Dermis blood vessel endothelial cell (primary cell): ENCODE data around the gene TSPAN8. TPM values are rescaled to one million over a fixed set of nuclear protein-coding genes. Genes with fewer than 3 reads are reported as not detected.
"Not testable (repeated sequence)": the region's sequence is repeated elsewhere in the genome, so short reads cannot be mapped to it uniquely, and the experiment has no call there.

Experiments
- DNase-seq: peaks from one replicate; pipeline ENCODE4 v3.0.0; 2010
- total RNA-seq: library from RNA; depleted of rRNA; stranded (reverse); fragments of >200 nt; gene quantifications from 2 replicates; pipeline ENCODE4 v1.2.3, GENCODE V29; 2014

The TSPAN8 gene
- total RNA-seq, result 0.23 TPM in 1 of 2 replicates, not detected in the other

GRCh38 chr12:71157601-71158233 lies at the start of gene TSPAN8:
Gene TSPAN8 (minus strand): TSS chr12:71157999. CDS start chr12:71157678, 321 bp downstream.
- no peak for DNase-seq

- no peak for DNase-seq
These were observed 43.4 kb upstream of the TSPAN8 start for GRCh38 chr12:71201136-71201679.

- DNase-seq, result no peak
These were observed 42.9 kb upstream of the TSPAN8 start for GRCh38 chr12:71200706-71201105.

GRCh38 chr12:71197460-71197859 lies 39.7 kb upstream of the TSPAN8 start:
- DNase-seq, result no peak

- DNase-seq, result no peak
These were observed 37.6 kb upstream of the TSPAN8 start for GRCh38 chr12:71195338-71195896.

- DNase-seq, result no peak
These were observed 36.9 kb upstream of the TSPAN8 start for GRCh38 chr12:71194657-71195056.

GRCh38 chr12:71193041-71193440 lies 35.2 kb upstream of the TSPAN8 start:
- DNase-seq, result no peak

- DNase-seq, result no peak
These were observed 33.9 kb upstream of the TSPAN8 start for GRCh38 chr12:71191509-71192196.

GRCh38 chr12:71190822-71191221 lies 33.0 kb upstream of the TSPAN8 start:
- DNase-seq, result no peak

GRCh38 chr12:71187379-71187778 lies 29.6 kb upstream of the TSPAN8 start:
- no peak for DNase-seq

GRCh38 chr12:71186571-71187288 lies 28.9 kb upstream of the TSPAN8 start:
- no peak for DNase-seq

GRCh38 chr12:71183846-71184245 lies 26.0 kb upstream of the TSPAN8 start:
- no peak for DNase-seq

GRCh38 chr12:71183018-71183417 lies 25.2 kb upstream of the TSPAN8 start:
- no peak for DNase-seq

GRCh38 chr12:71178162-71178561 lies 20.4 kb upstream of the TSPAN8 start:
- DNase-seq, result no peak

- no peak for DNase-seq
These were observed 17.0 kb upstream of the TSPAN8 start for GRCh38 chr12:71174825-71175224.

GRCh38 chr12:71174146-71174545 lies 16.3 kb upstream of the TSPAN8 start:
- DNase-seq, result no peak

- DNase-seq, result no peak
These were observed 12.7 kb upstream of the TSPAN8 start for GRCh38 chr12:71170456-71170855.

- DNase-seq, result no peak
These were observed 11.5 kb upstream of the TSPAN8 start for GRCh38 chr12:71169286-71169685.

GRCh38 chr12:71166862-71167496 lies 9.2 kb upstream of the TSPAN8 start:
- no peak for DNase-seq

GRCh38 chr12:71166280-71166679 lies 8.5 kb upstream of the TSPAN8 start:
- DNase-seq, result no peak

- not testable (repeated sequence) for DNase-seq
These were observed 8.0 kb upstream of the TSPAN8 start for GRCh38 chr12:71165780-71166179.

- DNase-seq, result no peak
These were observed 6.9 kb upstream of the TSPAN8 start for GRCh38 chr12:71164568-71165197.
